HG03139 (cell line): Measurements from ENCODE around the gene IL1RAP.

Experiments used
- ATAC-seq: cut with Tn5 transposase; IDR thresholded peaks from one replicate; pipeline ENCODE4 v1.9.1; 2021; ENCODE audit not compliant: unreplicated experiment

Gene IL1RAP

DNA sequence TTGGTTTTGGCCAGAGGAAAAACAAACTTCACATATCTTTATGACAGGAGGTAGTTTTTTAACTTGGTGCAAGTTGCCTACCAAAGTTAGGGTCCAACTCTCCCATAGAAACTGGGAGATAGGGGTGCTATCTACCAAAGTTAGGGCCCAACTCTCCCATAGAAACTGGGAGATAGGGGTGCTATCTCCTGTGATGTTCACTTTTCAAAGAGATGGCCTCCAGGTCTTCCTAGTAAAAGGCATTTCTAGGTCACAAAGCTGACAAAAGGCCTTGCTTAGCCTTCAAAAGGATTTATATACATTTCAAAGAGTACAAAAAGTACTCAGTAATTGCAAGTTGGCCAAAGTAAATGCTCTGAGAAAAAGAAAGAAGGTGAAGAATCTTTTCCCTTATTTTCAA, 27.1 kb downstream of the IL1RAP start:
- no peak for ATAC-seq

- no peak for ATAC-seq
Observed at GRCh38 chr3:190541560-190541959, 27.7 kb downstream of the IL1RAP start.

- no peak for ATAC-seq
Observed at GRCh38 chr3:190542846-190543245, 29.0 kb downstream of the IL1RAP start.

DNA sequence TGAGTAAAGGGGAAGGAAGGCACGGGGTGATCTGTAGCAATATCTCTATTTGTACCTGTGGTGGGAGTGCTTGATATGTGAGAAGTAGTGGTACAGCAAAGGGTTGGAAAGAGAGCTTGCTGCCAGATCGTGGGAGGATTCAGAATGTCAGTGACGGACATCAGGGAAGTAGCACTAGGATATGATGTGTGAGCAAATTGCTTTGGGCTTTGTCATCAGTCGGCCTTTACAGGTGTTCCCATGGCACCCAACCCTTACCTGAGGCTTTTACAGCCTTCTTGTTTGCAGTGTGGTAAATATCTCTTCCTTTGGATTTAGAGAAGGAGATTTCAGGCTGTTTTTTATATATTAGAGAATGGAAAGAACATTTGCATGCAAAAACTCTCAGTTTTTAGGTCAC, 29.8 kb downstream of the IL1RAP start:
- no peak for ATAC-seq

GRCh38 chr3:190545191-190545590, 31.3 kb downstream of the IL1RAP start:
- no peak for ATAC-seq

GRCh38 chr3:190546881-190547510, 33.1 kb downstream of the IL1RAP start:
- ATAC-seq, result no peak

DNA sequence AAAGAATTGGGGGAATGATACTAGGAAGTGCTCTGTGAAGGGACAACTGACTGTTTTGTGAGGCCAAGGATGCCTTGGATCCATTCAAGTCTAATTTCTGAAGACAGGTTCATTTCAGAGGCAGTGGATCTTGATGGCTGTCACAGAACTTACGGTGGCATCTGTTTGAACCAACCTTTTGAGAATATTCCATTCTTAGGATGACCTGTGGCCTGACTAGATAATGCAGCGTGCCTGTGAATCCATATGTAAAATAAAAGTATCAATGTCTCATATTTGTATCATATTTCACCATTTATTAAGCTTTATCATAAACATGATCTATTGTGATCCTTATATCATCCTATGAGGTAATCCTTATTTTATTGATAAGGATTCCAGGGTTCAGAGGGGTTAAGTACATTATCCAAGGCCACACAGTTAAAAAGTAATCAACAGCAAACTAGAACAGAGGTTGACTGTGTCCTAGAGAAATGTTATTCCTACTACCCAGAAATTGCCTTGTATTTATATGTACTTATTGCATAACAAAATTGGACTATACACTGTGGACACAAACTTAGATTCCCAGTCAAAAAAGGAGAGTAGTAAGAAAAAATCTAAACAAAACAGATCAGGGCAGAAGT, 34.3 kb downstream of the IL1RAP start:
- ATAC-seq, result no peak

- ATAC-seq, result no peak
Observed at GRCh38 chr3:190552021-190552420, 38.1 kb downstream of the IL1RAP start.

DNA sequence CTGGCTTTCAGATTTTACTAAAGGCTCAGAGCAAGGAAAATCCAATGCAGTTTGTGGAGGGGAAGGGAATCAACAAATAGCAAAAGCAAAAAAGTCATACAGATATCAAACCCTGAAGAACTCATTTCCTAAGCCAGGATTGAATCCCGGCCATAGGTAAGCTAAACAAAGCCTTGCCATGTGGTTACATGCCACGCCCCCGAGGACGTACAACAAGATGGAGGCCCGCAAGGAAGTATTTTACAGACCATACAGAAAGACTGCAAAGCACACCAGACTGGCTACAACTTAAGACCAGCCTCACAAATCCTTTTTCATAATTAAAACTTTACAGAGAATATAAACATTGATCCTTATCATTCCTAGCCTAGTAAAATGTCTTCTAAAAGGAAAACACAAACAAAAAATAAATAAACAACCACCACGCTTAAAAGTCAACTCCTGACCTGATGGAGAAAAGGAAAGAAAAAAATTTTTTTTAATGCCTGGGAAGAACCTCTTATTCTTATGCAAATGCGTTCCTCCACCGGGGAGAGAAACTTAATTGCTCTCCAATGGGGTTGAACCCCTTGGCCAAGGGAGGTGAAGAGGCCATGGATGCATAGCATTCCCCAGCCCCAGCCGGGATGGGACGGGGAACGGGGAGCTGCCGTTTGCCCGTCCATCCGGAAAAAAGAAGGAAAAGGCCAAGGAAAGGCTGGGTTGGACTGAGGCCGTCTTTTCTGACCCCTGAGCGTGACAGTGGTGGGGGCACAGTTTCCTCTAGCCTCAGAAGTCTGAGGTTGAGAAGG, 39.3 kb downstream of the IL1RAP start:
- ATAC-seq, result no peak

- no peak for ATAC-seq
Observed at GRCh38 chr3:190554197-190554596, 40.3 kb downstream of the IL1RAP start.

GRCh38 chr3:190556351-190556750, 42.5 kb downstream of the IL1RAP start:
- no peak for ATAC-seq

DNA sequence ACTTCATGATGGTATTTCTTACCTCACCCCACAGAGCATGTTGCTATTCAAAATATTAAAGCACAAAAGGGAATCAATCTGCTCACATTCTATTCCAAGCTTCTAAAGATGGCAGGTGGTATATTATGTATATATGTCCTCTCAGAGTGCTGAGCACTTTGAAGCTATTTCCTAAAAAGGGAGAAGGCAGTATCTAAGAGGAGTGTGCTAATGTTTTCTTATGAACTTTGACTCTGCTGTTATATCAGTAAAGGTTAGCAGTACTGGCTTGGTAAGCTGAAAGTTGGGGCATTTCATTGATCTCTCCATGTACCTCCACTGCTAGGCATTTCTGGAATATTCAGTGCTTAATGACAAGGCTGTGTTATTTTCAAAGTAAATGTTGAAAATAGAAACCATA, 43.4 kb downstream of the IL1RAP start:
- ATAC-seq, result no peak

DNA sequence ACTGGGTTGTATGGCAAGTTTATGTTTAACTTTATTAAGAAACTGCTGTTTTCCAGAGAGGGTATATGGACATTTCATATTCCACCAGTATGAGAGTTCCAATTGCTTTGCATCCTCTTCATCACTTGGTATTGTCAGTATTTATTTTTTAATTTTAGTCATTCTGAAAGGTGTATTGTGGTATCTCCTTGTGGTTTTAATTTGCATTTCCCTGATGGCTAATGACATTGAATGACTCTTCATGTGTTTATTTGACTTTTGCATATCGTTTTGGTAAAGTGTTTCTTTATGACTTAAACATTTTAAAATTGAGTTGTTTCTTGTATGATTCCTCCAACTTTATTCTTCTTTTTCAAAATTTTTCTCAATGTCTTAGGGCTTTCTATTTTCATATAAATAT, 44.4 kb downstream of the IL1RAP start:
- no peak for ATAC-seq

DNA sequence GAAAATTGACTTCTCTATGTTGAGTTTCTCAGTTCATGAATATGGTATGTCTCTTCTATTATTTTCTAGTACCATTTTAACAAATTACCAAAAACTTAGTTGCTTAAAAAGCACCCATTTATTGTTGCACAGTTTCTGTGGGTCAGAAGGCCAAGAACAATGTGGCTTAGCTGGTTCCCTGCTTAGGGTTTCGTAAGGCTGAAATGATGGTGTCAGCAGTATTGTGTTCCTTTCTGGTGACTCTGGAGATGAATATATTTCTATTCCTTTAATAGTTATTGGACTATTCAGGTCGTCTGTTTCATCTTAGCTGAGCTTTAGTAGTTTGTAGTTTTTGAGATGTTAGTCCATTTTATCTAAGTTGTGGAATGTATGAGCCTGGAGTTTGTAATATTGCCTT, 44.9 kb downstream of the IL1RAP start:
- ATAC-seq, result no peak

DNA sequence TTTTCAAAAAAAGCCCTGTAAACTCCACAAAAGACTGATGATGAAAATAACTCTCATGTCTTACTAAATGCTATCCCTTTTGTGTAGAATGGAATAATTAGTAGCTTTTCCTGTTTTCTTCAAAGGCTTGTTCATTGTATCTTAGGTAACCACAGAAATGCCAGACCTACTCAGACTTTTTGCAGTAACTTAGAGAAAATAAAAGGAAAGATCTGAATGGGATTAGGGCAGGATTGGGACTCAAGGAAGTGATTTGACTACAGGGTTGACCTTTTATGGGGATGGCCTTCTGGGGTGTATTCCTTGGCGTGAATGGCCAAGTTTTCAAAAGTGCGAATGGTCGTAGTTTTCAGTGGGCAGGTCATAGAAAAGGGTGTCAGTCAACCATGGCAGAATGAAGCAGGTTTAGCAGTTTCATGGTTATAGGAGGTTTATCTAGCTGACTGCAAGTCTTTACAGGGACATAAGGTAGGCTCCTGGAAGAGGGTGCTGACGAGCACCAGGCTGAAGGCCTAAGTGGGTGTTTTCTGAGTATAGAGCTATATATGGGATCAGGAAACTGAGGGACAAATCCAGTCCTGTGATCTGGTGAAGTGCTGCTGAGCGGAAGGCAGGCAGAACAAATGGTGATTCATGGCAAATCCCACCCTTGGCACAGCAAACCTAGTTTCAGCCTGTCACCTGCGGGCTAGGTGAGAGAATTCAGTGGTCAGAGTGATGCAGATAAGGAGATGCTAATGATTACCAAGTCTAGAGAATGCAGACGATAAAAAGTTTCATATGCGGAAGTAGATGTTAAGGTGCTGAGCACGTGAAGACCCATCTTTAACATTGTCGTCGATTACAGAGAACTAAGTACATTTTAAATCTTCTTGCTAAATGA, 46.4 kb downstream of the IL1RAP start:
- no peak for ATAC-seq

- ATAC-seq, result no peak
Observed at GRCh38 chr3:190562866-190563510, 49.1 kb downstream of the IL1RAP start.

- ATAC-seq, result no peak
Observed at GRCh38 chr3:190564175-190564574, 50.3 kb downstream of the IL1RAP start.

GRCh38 chr3:190566043-190566933, 52.4 kb downstream of the IL1RAP start:
- ATAC-seq, result no peak

DNA sequence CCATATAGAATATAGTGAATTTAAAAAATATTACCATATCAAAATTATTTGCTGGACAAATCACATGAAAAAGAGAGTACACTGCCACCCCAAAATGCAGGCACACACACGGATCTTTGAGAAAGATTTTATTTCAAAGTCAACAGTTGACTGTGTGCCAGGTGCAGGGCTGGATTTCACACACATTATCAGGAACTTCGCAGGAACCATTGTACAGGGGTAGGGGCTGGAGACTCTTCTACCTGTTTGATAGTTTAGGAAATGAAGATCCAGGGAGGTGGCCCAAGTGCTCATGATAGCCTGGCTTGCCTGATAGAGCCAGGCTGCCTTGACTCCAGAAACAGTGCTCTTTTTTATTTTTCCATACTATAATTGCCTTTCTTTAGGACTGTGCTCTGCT, 54.2 kb downstream of the IL1RAP start:
- ATAC-seq, result no peak

GRCh38 chr3:190574473-190574872, 60.6 kb downstream of the IL1RAP start:
- no peak for ATAC-seq
